Stimulated activated CD8-positive, alpha-beta memory T cell treated with anti-CD3 and anti-CD28 coated beads, Interleukin-12 subunit alpha, Interleukin-12 subunit beta, amount 100 ng/mL, for 4 hours (primary cell): Measurements from ENCODE around the gene RABL2A.
A peak's percentile ranks its signal among the peaks of the same experiment; 100 is the strongest.
"Not testable (repeated sequence)": the region's sequence is repeated elsewhere in the genome, so short reads cannot be mapped to it uniquely, and the experiment has no call there.

ENCODE experiments used
- DNase-seq: peaks from one replicate; pipeline ENCODE4 v3.0.0-alpha.2; 2020; ENCODE audit warnings: low read depth

Gene RABL2A

GRCh38 chr2:113626616-113627330 is at the start of gene RABL2A:
Gene RABL2A, plus strand, starts transcription at chr2:113627266. Its CDS starts 1,341 bp downstream, at chr2:113628607.
- DNase-seq = peak; percentile 80

- DNase-seq = not testable (repeated sequence)
These were observed 48.6 kb upstream of the RABL2A start for GRCh38 chr2:113578508-113578907.

- not testable (repeated sequence) for DNase-seq
These were observed 44.6 kb upstream of the RABL2A start for GRCh38 chr2:113582473-113582872.

GRCh38 chr2:113583521-113584225 is 43.4 kb upstream of the RABL2A start:
- peak; percentile 73 for DNase-seq

- not testable (repeated sequence) for DNase-seq
These were observed 42.6 kb upstream of the RABL2A start for GRCh38 chr2:113584311-113585092.

GRCh38 chr2:113587201-113587600 is 39.9 kb upstream of the RABL2A start:
- not testable (repeated sequence) for DNase-seq

- not testable (repeated sequence) for DNase-seq
These were observed 37.5 kb upstream of the RABL2A start for GRCh38 chr2:113589591-113589990.

GRCh38 chr2:113591926-113592325 is 35.1 kb upstream of the RABL2A start:
- DNase-seq = not testable (repeated sequence)

GRCh38 chr2:113593280-113593679 is 33.8 kb upstream of the RABL2A start:
- not testable (repeated sequence) for DNase-seq

- DNase-seq = not testable (repeated sequence)
These were observed 31.3 kb upstream of the RABL2A start for GRCh38 chr2:113595725-113596124.

GRCh38 chr2:113597164-113597563 is 29.9 kb upstream of the RABL2A start:
- not testable (repeated sequence) for DNase-seq

- DNase-seq = not testable (repeated sequence)
These were observed 29.5 kb upstream of the RABL2A start for GRCh38 chr2:113597572-113597971.

- not testable (repeated sequence) for DNase-seq
These were observed 28.9 kb upstream of the RABL2A start for GRCh38 chr2:113598180-113598579.

- DNase-seq = not testable (repeated sequence)
These were observed 28.3 kb upstream of the RABL2A start for GRCh38 chr2:113598738-113599137.

- DNase-seq = not testable (repeated sequence)
These were observed 27.9 kb upstream of the RABL2A start for GRCh38 chr2:113599208-113599607.

- not testable (repeated sequence) for DNase-seq
These were observed 24.9 kb upstream of the RABL2A start for GRCh38 chr2:113602040-113602769.

GRCh38 chr2:113602869-113603466 is 24.1 kb upstream of the RABL2A start:
- DNase-seq = no peak

- peak; percentile 82 for DNase-seq
These were observed 23.5 kb upstream of the RABL2A start for GRCh38 chr2:113603467-113604084.

- DNase-seq = peak; percentile 84
These were observed 23.0 kb upstream of the RABL2A start for GRCh38 chr2:113604085-113604477.

GRCh38 chr2:113604661-113605060 is 22.4 kb upstream of the RABL2A start:
- not testable (repeated sequence) for DNase-seq

GRCh38 chr2:113606036-113606435 is 21.0 kb upstream of the RABL2A start:
- not testable (repeated sequence) for DNase-seq
